Thyroid gland (tissue), 4 donors: ENCODE data around the gene SURF6.

Experiments used
- CTCF ChIP-seq, 6 experiments: fragments of 200-600 bp in 3 of 6; fragments of 450-650 bp in 3 of 6; sonication (generic) in 3 of 6; IDR thresholded peaks; one replicate each; pipeline ENCODE4 v1.5.1; 2016 to 2019; ENCODE audit warnings: antibody characterized with exemption in 6 of 6, mild to moderate bottlenecking in 2 of 6, inconsistent platforms in 1 of 6, moderate library complexity in 1 of 6
- POLR2A ChIP-seq, 2 donors: fragments of 450-650 bp; IDR thresholded peaks; one replicate each; pipeline ENCODE4 v1.6.1; 2017; ENCODE audit warnings: antibody characterized with exemption in 2 of 2, mild to moderate bottlenecking in 2 of 2, moderate library complexity in 1 of 2

- no peak for TF ChIP-seq CTCF (IDR thresholded peaks at IDR 0.05)
- no peak for TF ChIP-seq POLR2A (IDR thresholded peaks at IDR 0.05)
Measured at GRCh38 chr9:133327834-133328484, 8.0 kb downstream of the SURF6 start.
